Colonic mucosa (tissue), 2 donors: ENCODE results near the gene TRMT1. TPM values are rescaled to one million over a fixed set of nuclear protein-coding genes. Genes with fewer than 3 reads are reported as not detected.

ENCODE experiments used
- total RNA-seq, 2 donors: library from RNA; stranded (reverse); fragmentation: NEBNext Ultra II Directional in 1 of 2; extraction: Animal tissue kit (Norgen Biotek cat#: 25700) in 1 of 2; gene quantifications; one replicate each; pipeline ENCODE4 v1.2.1, GENCODE V29; 2021
- donor health status: DM: no; HTN: no; CAD: no.
- donor health status: DM: no; HTN: no; CAD: no.

Gene TRMT1
- total RNA-seq, 2 donors from 2014 or later = 17.5 to 40.1 TPM

Other genes starting within 250 kb of the TRMT1 start
- gene DNASE2, start 235.3 kb downstream of the TRMT1 start, total RNA-seq = 10 to 100 TPM; 29.0 to 33.5 TPM
- gene KLF1, start 229.5 kb downstream of the TRMT1 start, total RNA-seq = under 1 TPM in 1 of 2 donors, not detected in 1; 0.25 TPM
- gene GCDH, start 225.6 kb downstream of the TRMT1 start, total RNA-seq = 10 to 100 TPM; 21.1 to 39.2 TPM
- under 1 TPM in 1 of 2 donors, not detected in 1; 0.32 TPM for gene SYCE2, start 197.4 kb downstream of the TRMT1 start, total RNA-seq
- 100 to 1,000 TPM in 1 of 2 donors, 10 to 100 TPM in 1; 46.9 to 111 TPM for gene FARSA, start 183.0 kb downstream of the TRMT1 start, total RNA-seq
- 1,000 to 10,000 TPM in 1 of 2 donors, 100 to 1,000 TPM in 1; 682 to 1,848 TPM for gene CALR, start 178.1 kb downstream of the TRMT1 start, total RNA-seq
- gene RAD23A, start 170.9 kb downstream of the TRMT1 start, total RNA-seq = 100 to 1,000 TPM in 1 of 2 donors, 10 to 100 TPM in 1; 78.5 to 121 TPM
- gene GADD45GIP1, start 159.5 kb downstream of the TRMT1 start, total RNA-seq = 10 to 100 TPM; 16.1 to 41.9 TPM
- under 1 TPM; 0.19 to 0.27 TPM for gene DAND5, start 147.2 kb downstream of the TRMT1 start, total RNA-seq
- 10 to 100 TPM; 70.9 to 73.8 TPM for gene NFIX, start 121.3 kb downstream of the TRMT1 start, total RNA-seq
- gene LYL1, start 13.9 kb downstream of the TRMT1 start, total RNA-seq = 1 to 10 TPM; 3.6 to 4.5 TPM
- gene NACC1, start 1.5 kb upstream of the TRMT1 start, total RNA-seq = 100 to 1,000 TPM in 1 of 2 donors, 10 to 100 TPM in 1; 56.7 to 119 TPM
- gene STX10, start 33.6 kb upstream of the TRMT1 start, total RNA-seq = 10 to 100 TPM; 51.0 to 78.2 TPM
- 100 to 1,000 TPM in 1 of 2 donors, 10 to 100 TPM in 1; 83.4 to 116 TPM for gene IER2, start 33.7 kb upstream of the TRMT1 start, total RNA-seq